HEK293 (cell line): Measurements from ENCODE around the gene LCN12.

Experiments
- CTCF ChIA-PET: fragments of 350-600 bp; formaldehyde crosslinking; extraction: SDS; loops from one replicate; lab custom pipeline; 2021; ENCODE audit warnings: antibody characterized with exemption; lab: Yijun Ruan, JAX
- POLR2A ChIA-PET: fragments of 300-600 bp; formaldehyde crosslinking; extraction: SDS; loops from one replicate; lab custom pipeline; 2020; ENCODE audit warnings: antibody characterized with exemption, inconsistent platforms; lab: Yijun Ruan, JAX
- H3K27ac ChIP-seq: fragments of 200-500 bp; sonication (Bioruptor generic); 2 replicates; pipeline ENCODE4 v1.5.1; 2014; ENCODE audit warnings: low read depth, low read length, control low read depth, inconsistent platforms; ENCODE audit errors: extremely low read depth
- H3K36me3 ChIP-seq, 2 experiments: fragments of 200-500 bp in 1 of 2; sonication (Bioruptor generic) in 1 of 2; 1 replicate in 1 of 2; 2 replicates in 1 of 2; pipeline ENCODE4 v1.5.1; 2014 to 2017; ENCODE audit warnings: inconsistent platforms in 2 of 2, low read length in 2 of 2; ENCODE audit not compliant: control insufficient read depth in 2 of 2, insufficient read depth in 1 of 2
- H3K4me1 ChIP-seq: fragments of 200-500 bp; sonication (Bioruptor generic); 2 replicates; pipeline ENCODE4 v1.5.1; 2014; ENCODE audit warnings: mild to moderate bottlenecking, low read length, inconsistent platforms; ENCODE audit not compliant: control insufficient read depth, insufficient read depth
- H3K4me3 ChIP-seq: 2 replicates; pipeline ENCODE4 v1.5.1; 2011; ENCODE audit warnings: low read depth, mild to moderate bottlenecking, control low read depth, low read length, moderate library complexity
- H3K9me3 ChIP-seq: fragments of 200-500 bp; sonication (Bioruptor generic); 2 replicates; pipeline ENCODE4 v1.5.1; 2014; ENCODE audit warnings: low read depth, low read length, inconsistent platforms; ENCODE audit not compliant: control insufficient read depth, insufficient read depth
- BCL11B ChIP-seq: fragments of 450-650 bp; formaldehyde crosslinking; IDR thresholded peaks from 2 replicates; pipeline ENCODE4 v1.5.1; 2016; ENCODE audit warnings: low read depth, missing biosample characterization, missing genetic modification characterization
- HIC1 ChIP-seq: fragments of 450-650 bp; formaldehyde crosslinking; IDR thresholded peaks from 2 replicates; pipeline ENCODE4 v1.5.1; 2016; ENCODE audit warnings: missing biosample characterization, missing genetic modification characterization
- YY2 ChIP-seq: fragments of 450-650 bp; formaldehyde crosslinking; IDR thresholded peaks from 2 replicates; pipeline ENCODE4 v1.5.1; 2016; ENCODE audit warnings: missing biosample characterization, missing genetic modification characterization
- ZBTB11 ChIP-seq: fragments of 450-650 bp; formaldehyde crosslinking; conservative IDR thresholded peaks from 2 replicates; pipeline ENCODE4 v1.5.1; 2016; ENCODE audit warnings: low read depth, missing biosample characterization, missing genetic modification characterization
- ZBTB17 ChIP-seq: fragments of 450-650 bp; formaldehyde crosslinking; IDR thresholded peaks from 2 replicates; pipeline ENCODE4 v1.5.1; 2016; ENCODE audit warnings: missing biosample characterization, missing genetic modification characterization
- ZBTB49 ChIP-seq: fragments of 450-650 bp; formaldehyde crosslinking; IDR thresholded peaks from 2 replicates; pipeline ENCODE4 v1.5.1; 2016; ENCODE audit warnings: missing biosample characterization, missing genetic modification characterization, low read depth
- ZNF10 ChIP-seq: fragments of 450-650 bp; formaldehyde crosslinking; IDR thresholded peaks from 2 replicates; pipeline ENCODE4 v1.5.1; 2017; ENCODE audit warnings: missing biosample characterization, missing genetic modification characterization
- ZNF404 ChIP-seq: fragments of 450-650 bp; formaldehyde crosslinking; IDR thresholded peaks from 2 replicates; pipeline ENCODE4 v1.5.1; 2017; ENCODE audit warnings: missing biosample characterization, missing genetic modification characterization
- ZNF530 ChIP-seq: fragments of 450-650 bp; formaldehyde crosslinking; IDR thresholded peaks from 2 replicates; pipeline ENCODE4 v1.5.1; 2016; ENCODE audit warnings: low read depth, missing biosample characterization, missing genetic modification characterization
- ZXDB ChIP-seq: fragments of 450-650 bp; formaldehyde crosslinking; IDR thresholded peaks from 2 replicates; pipeline ENCODE4 v1.5.1; 2016; ENCODE audit warnings: missing biosample characterization, missing genetic modification characterization
- TF ChIP-seq, protein P1 (sequence below): fragments of 450-650 bp; formaldehyde crosslinking; IDR thresholded peaks from 2 replicates; pipeline ENCODE4 v1.5.1; 2017; ENCODE audit warnings: missing biosample characterization, missing genetic modification characterization
- TF ChIP-seq, protein P2 (sequence below): fragments of 450-650 bp; formaldehyde crosslinking; IDR thresholded peaks from 2 replicates; pipeline ENCODE4 v1.5.1; 2016; ENCODE audit warnings: missing biosample characterization, missing genetic modification characterization
- TF ChIP-seq, protein P3 (sequence below): fragments of 450-650 bp; formaldehyde crosslinking; IDR thresholded peaks from 2 replicates; pipeline ENCODE4 v1.5.1; 2016; ENCODE audit warnings: missing biosample characterization, missing genetic modification characterization

Gene LCN12

DNA sequence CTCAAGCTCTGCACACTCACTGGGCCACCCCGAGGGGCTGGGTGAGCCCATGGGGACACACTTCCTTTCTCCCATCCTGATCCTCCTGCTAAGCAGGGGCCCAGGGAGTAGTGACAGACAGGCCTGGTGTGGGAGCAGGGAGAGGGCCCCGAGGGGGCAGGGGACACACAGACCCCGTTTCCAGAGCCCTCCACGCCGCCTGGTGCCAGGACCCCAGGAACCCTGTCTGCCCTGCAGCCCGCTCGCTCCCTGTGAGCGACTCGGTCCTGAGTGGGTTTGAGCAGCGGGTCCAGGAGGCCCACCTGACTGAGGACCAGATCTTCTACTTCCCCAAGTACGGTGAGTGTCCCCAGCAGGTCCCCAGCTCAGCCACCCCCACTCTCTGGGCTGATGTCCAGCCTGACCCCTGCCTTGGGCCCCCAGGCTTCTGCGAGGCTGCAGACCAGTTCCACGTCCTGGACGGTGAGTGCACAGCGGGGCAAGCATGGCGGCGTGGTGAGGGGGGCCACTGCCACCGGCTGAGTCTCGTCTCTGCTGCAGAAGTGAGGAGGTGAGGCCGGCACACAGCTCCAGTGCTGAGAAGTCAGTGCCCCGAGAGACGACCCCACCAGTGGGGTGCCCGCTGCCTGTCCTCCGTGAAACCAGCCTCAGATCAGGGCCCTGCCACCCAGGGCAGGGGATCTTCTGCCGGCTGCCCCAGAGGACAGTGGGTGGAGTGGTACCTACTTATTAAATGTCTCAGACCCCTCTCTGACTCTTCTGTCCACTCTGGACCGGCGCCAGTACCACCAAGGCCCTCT is 5.6 kb upstream of the LCN12 start:
- CTCF ChIA-PET, result interaction anchor here (1.0 to 5.7 kb wide), 11 partner anchors 16 to 281 kb away, joined by 3 to 119 read pairs (median 6); partner anchors contain the start of genes PAXX and RNF224
- H3K27ac ChIP-seq, result no peak overlapping the region
- no peaks in the 10 kb centered on the region; the same call in 1 of the 2 replicates for H3K4me1 ChIP-seq
- no peak overlapping the region for H3K4me3 ChIP-seq
- TF ChIP-seq, protein P1, sequence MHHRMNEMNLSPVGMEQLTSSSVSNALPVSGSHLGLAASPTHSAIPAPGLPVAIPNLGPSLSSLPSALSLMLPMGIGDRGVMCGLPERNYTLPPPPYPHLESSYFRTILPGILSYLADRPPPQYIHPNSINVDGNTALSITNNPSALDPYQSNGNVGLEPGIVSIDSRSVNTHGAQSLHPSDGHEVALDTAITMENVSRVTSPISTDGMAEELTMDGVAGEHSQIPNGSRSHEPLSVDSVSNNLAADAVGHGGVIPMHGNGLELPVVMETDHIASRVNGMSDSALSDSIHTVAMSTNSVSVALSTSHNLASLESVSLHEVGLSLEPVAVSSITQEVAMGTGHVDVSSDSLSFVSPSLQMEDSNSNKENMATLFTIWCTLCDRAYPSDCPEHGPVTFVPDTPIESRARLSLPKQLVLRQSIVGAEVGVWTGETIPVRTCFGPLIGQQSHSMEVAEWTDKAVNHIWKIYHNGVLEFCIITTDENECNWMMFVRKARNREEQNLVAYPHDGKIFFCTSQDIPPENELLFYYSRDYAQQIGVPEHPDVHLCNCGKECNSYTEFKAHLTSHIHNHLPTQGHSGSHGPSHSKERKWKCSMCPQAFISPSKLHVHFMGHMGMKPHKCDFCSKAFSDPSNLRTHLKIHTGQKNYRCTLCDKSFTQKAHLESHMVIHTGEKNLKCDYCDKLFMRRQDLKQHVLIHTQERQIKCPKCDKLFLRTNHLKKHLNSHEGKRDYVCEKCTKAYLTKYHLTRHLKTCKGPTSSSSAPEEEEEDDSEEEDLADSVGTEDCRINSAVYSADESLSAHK (tag by site-specific recombination), result no peak
- TF ChIP-seq ZBTB17 (tag by site-specific recombination) (no peak), ZNF404 (tag by site-specific recombination) (no peak), HIC1 (tag by site-specific recombination) (no peak), BCL11B (no peak), ZNF10 (tag by site-specific recombination) (no peak), ZXDB (tag by site-specific recombination) (no peak), ZBTB49 (no peak), YY2 (tag by site-specific recombination) (no peak), ZNF530 (tag by site-specific recombination) (no peak), ZBTB11 (tag by site-specific recombination) (no peak)
- TF ChIP-seq, protein P2, sequence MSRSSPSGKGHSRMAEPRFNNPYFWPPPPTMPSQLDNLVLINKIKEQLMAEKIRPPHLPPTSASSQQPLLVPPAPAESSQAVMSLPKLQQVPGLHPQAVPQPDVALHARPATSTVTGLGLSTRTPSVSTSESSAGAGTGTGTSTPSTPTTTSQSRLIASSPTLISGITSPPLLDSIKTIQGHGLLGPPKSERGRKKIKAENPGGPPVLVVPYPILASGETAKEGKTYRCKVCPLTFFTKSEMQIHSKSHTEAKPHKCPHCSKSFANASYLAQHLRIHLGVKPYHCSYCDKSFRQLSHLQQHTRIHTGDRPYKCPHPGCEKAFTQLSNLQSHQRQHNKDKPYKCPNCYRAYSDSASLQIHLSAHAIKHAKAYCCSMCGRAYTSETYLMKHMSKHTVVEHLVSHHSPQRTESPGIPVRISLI (tag by site-specific recombination), result no peak
- TF ChIP-seq, protein P3, sequence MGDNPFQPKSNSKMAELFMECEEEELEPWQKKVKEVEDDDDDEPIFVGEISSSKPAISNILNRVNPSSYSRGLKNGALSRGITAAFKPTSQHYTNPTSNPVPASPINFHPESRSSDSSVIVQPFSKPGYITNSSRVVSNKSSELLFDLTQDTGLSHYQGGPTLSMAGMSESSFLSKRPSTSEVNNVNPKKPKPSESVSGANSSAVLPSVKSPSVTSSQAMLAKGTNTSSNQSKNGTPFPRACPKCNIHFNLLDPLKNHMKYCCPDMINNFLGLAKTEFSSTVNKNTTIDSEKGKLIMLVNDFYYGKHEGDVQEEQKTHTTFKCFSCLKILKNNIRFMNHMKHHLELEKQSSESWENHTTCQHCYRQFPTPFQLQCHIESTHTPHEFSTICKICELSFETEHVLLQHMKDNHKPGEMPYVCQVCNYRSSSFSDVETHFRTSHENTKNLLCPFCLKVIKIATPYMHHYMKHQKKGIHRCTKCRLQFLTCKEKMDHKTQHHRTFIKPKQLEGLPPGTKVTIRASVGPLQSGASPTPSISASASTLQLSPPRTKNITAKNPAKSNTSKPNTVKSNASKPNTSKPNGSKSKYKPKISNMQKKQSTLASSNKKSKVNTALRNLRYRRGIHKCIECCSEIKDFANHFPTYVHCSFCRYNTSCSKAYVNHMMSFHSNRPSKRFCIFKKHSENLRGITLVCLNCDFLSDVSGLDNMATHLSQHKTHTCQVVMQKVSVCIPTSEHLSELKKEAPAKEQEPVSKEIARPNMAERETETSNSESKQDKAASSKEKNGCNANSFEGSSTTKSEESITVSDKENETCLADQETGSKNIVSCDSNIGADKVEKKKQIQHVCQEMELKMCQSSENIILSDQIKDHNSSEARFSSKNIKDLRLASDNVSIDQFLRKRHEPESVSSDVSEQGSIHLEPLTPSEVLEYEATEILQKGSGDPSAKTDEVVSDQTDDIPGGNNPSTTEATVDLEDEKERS (tag by site-specific recombination), result no peak
- H3K36me3 ChIP-seq, result peaks cover 0 to 20% of the 10 kb centered on the region in 2 experiments; a peak in 1 of 3 replicates
- no peaks in the 10 kb centered on the region for H3K9me3 ChIP-seq
- POLR2A ChIA-PET, result interaction anchor here (0.6 to 4.9 kb wide), 4 partner anchors 30 to 88 kb away, joined by 3 to 24 read pairs (median 6); partner anchors contain the start of genes PAXX and PTGDS
